Right atrium auricular region (tissue), 2 donors: ENCODE measurements around the gene PIK3AP1. TPM values are rescaled to one million over a fixed set of nuclear protein-coding genes. Genes with fewer than 3 reads are reported as not detected.
"Not testable (repeated sequence)": the region's sequence is repeated elsewhere in the genome, so short reads cannot be mapped to it uniquely, and the experiment has no call there.

Experiments
- DNase-seq: peaks from one replicate; pipeline ENCODE4 v3.0.0-alpha.2; 2019; ENCODE audit warnings: low spot score
- H3K27ac ChIP-seq, 2 donors: fragments of 200-600 bp; sonication (generic); 1 replicate in 1 of 2; 2 replicates in 1 of 2; pipeline ENCODE4 v1.5.1; 2016 to 2019
- H3K27me3 ChIP-seq, 2 donors: fragments of 200-600 bp; sonication (generic); one replicate each; pipeline versions ENCODE4 v1.5.1 to v1.6.0; 2017 to 2019
- H3K36me3 ChIP-seq: fragments of 200-600 bp; sonication (generic); one replicate; pipeline ENCODE4 v1.5.1; 2016
- H3K4me1 ChIP-seq, 2 donors: fragments of 200-600 bp; sonication (generic); one replicate each; pipeline versions ENCODE4 v1.5.1 to v1.6.0; 2017 to 2019
- H3K4me3 ChIP-seq, 2 donors: fragments of 200-600 bp; sonication (generic); 1 replicate in 1 of 2; 2 replicates in 1 of 2; pipeline ENCODE4 v1.5.1; 2017 to 2019; ENCODE audit warnings: mild to moderate bottlenecking in 1 of 2, moderate library complexity in 1 of 2
- H3K9me3 ChIP-seq, 2 donors: fragments of 200-600 bp; sonication (generic); one replicate each; pipeline ENCODE4 v1.5.1; 2019
- CTCF ChIP-seq, 2 donors: fragments of 200-600 bp; sonication (generic); IDR thresholded peaks; one replicate each; pipeline ENCODE4 v1.5.1; 2019; ENCODE audit warnings: antibody characterized with exemption in 2 of 2
- total RNA-seq, 2 donors: library from RNA; depleted of rRNA; stranded (reverse); fragments of >200 nt; gene quantifications; one replicate each; pipeline ENCODE4 v1.1.0, GENCODE V29; 2016

The PIK3AP1 gene
- total RNA-seq, 2 donors from 2014 or later: 3.1 to 11.2 TPM

- TF ChIP-seq CTCF (IDR thresholded peaks at IDR 0.05): no peak
- no peaks in the 10 kb centered on the region for H3K9me3 ChIP-seq
- H3K4me3 ChIP-seq: no peak overlapping the region
- H3K4me1 ChIP-seq: no peaks in the 10 kb centered on the region
- no peaks in the 10 kb centered on the region for H3K27me3 ChIP-seq
- H3K27ac ChIP-seq: no peak overlapping the region
- H3K36me3 ChIP-seq: no peaks in the 10 kb centered on the region
- no peak for DNase-seq
Observed at GRCh38 chr10:96746503-96746902, 26.2 kb upstream of the PIK3AP1 start.

GRCh38 chr10:96745950-96746349 lies 25.6 kb upstream of the PIK3AP1 start:
- Histone ChIP-seq H3K27me3 (no peaks in the 10 kb centered on the region), H3K36me3 (no peaks in the 10 kb centered on the region), H3K9me3 (no peaks in the 10 kb centered on the region), H3K4me3 (no peak overlapping the region), H3K4me1 (no peaks in the 10 kb centered on the region), H3K27ac (no peak overlapping the region)
- no peak for TF ChIP-seq CTCF (IDR thresholded peaks at IDR 0.05)
- DNase-seq: no peak

DNA sequence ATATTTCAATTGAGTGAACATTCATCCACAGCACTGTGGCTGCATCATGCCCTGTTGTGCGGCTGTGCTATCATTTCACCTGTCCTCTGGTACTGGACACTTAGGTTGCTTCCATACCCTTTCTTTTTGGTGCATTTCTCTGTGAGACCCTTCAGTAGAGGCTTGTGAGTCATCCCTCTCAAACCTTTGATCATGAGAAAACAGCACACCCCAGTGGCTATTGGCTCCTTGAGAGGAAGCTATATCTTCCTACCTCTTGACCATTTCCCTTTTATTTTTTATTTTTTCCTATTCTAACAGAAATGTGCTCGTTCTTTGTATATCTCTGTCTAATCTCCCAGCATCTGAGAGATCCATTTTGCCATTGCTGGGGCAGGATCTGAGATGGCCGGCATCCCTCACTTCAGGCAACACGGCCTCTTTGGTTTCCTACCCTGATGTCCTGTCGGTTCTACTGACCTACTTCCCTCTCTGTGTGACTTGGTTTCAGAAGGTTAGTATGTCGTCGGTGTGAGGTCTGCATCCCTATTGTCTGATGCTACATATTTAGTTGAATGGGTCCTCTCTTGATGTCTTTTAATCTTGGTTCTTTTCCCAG lies 23.8 kb upstream of the PIK3AP1 start:
- peak in 1 of 2 donors; percentile 38 for TF ChIP-seq CTCF (IDR thresholded peaks at IDR 0.05)
- no peaks in the 10 kb centered on the region for H3K36me3 ChIP-seq
- no peaks in the 10 kb centered on the region for H3K4me1 ChIP-seq
- H3K4me3 ChIP-seq: no peak overlapping the region
- H3K27ac ChIP-seq: no peak overlapping the region
- DNase-seq: no peak
- no peaks in the 10 kb centered on the region for H3K27me3 ChIP-seq
- no peaks in the 10 kb centered on the region for H3K9me3 ChIP-seq

- H3K4me1 ChIP-seq, DNase-seq, H3K4me3 ChIP-seq, H3K27me3 ChIP-seq, H3K36me3 ChIP-seq, H3K9me3 ChIP-seq: not testable (repeated sequence)
- H3K27ac ChIP-seq: peak overlapping the region in 1 of 2 donors; percentile 40
Observed at GRCh38 chr10:96741557-96741956, 21.2 kb upstream of the PIK3AP1 start.

- Histone ChIP-seq H3K9me3 (no peaks in the 10 kb centered on the region), H3K4me3 (no peak overlapping the region), H3K27me3 (no peaks in the 10 kb centered on the region), H3K36me3 (no peaks in the 10 kb centered on the region), H3K4me1 (no peaks in the 10 kb centered on the region), H3K27ac (peak overlapping the region in 1 of 2 donors; percentile 40)
- TF ChIP-seq CTCF (IDR thresholded peaks at IDR 0.05): no peak
- DNase-seq: peak; percentile 65
Observed at GRCh38 chr10:96740579-96741281, 20.4 kb upstream of the PIK3AP1 start.

GRCh38 chr10:96740141-96740540 lies 19.8 kb upstream of the PIK3AP1 start:
- H3K9me3 ChIP-seq: no peaks in the 10 kb centered on the region
- H3K27me3 ChIP-seq: no peaks in the 10 kb centered on the region
- H3K36me3 ChIP-seq: no peaks in the 10 kb centered on the region
- H3K4me3 ChIP-seq: no peak overlapping the region
- DNase-seq: no peak
- no peak overlapping the region for H3K27ac ChIP-seq
- no peak for TF ChIP-seq CTCF (IDR thresholded peaks at IDR 0.05)
- no peaks in the 10 kb centered on the region for H3K4me1 ChIP-seq

GRCh38 chr10:96737307-96737902 lies 17.1 kb upstream of the PIK3AP1 start:
- DNase-seq, H3K27ac ChIP-seq, H3K27me3 ChIP-seq, H3K4me1 ChIP-seq, H3K4me3 ChIP-seq, H3K36me3 ChIP-seq, H3K9me3 ChIP-seq: not testable (repeated sequence)
